Loucy (cell line): Measurements from ENCODE around the gene HS3ST5.

Experiments used
- EZH2phosphoT487 ChIP-seq: fragments of 200-600 bp; IDR thresholded peaks from 2 replicates; pipeline ENCODE4 v1.6.1; 2018; ENCODE audit warnings: antibody characterized with exemption, mild to moderate bottlenecking, moderate library complexity, borderline replicate concordance
- TF ChIP-seq, protein P1 (sequence below): fragments of 200-600 bp; sonication (generic); conservative IDR thresholded peaks from 2 replicates; pipeline ENCODE4 v1.5.1; 2014; ENCODE audit warnings: mild to moderate bottlenecking, antibody characterized with exemption, low read length

DNA sequence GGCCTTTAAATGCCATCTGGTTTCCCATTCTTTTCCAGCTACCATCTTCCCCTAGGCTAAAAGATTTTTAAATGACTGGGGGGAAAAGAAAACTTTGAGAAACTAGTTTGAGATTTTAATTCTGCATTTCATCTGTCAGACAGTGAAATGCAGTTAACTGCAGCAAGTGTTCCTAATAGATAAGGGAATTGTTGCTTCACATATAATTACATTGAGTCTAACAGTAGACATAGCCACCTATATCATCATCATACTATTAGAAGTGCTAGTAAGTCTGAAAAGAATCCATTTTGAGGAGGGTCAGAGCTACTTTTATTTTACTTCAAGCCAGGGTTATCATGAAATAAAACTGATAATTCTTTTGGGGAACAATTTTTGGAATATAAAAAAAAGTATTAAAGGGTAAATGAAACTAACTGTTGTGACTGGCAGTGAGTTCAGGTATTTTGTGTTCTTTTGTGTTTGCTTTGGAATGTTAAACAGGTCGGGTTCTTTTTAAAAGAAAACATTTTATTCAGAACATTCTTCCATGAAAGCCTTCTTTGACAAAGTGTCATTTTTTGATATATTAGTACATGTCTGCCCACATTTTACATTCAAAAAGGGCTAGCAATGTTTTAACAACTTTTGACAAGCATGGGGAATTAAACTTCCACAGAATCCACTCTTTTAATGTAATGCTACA is 170.1 kb downstream of the HS3ST5 start:
- TF ChIP-seq, protein P1, sequence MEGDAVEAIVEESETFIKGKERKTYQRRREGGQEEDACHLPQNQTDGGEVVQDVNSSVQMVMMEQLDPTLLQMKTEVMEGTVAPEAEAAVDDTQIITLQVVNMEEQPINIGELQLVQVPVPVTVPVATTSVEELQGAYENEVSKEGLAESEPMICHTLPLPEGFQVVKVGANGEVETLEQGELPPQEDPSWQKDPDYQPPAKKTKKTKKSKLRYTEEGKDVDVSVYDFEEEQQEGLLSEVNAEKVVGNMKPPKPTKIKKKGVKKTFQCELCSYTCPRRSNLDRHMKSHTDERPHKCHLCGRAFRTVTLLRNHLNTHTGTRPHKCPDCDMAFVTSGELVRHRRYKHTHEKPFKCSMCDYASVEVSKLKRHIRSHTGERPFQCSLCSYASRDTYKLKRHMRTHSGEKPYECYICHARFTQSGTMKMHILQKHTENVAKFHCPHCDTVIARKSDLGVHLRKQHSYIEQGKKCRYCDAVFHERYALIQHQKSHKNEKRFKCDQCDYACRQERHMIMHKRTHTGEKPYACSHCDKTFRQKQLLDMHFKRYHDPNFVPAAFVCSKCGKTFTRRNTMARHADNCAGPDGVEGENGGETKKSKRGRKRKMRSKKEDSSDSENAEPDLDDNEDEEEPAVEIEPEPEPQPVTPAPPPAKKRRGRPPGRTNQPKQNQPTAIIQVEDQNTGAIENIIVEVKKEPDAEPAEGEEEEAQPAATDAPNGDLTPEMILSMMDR, result no peak
- TF ChIP-seq EZH2phosphoT487, result no peak
